GM13977 (cell line): ENCODE results near the gene FRMPD1.

ENCODE experiments used
- DNase-seq: peaks from one replicate; pipeline ENCODE4 v3.0.0; 2012; ENCODE audit warnings: low spot score
- in situ Hi-C: fragments of 300-500 bp; cut with MboI; formaldehyde crosslinking; loops from one replicate; pipeline ENCODE4 v1.12.0; 2022; ENCODE audit warnings: low sequenced_read_pairs, low pct_unique_long_range_greater_than_20kb, mixed read lengths, inconsistent platforms; ENCODE audit not compliant: unreplicated experiment
- TF ChIP-seq, protein P1 (sequence below): IDR thresholded peaks from 2 replicates; pipeline ENCODE4 v1.5.1; 2012; ENCODE audit warnings: mild to moderate bottlenecking, control low read depth; ENCODE audit not compliant: insufficient read depth; ENCODE audit errors: extremely low read depth, missing control alignments

Gene FRMPD1

DNA sequence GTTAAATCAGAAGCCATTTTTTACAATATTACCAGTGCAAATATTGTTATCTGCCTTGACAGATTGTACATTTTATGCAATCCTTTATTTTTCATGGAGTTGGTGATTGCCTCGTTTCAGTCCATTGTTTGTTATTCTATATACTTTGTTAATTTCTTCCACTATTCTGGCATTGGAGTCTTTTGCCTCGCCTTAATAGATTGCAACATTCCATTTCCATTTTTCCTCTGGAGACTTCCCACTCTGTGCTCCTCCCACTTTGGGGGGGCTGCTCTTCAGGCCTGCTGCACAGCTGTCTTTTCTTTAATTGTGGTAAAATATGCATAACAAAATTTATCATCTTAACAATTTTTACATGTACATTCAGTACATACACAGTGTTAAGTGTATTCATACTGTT is 145.5 kb downstream of the FRMPD1 start:
- TF ChIP-seq, protein P1, sequence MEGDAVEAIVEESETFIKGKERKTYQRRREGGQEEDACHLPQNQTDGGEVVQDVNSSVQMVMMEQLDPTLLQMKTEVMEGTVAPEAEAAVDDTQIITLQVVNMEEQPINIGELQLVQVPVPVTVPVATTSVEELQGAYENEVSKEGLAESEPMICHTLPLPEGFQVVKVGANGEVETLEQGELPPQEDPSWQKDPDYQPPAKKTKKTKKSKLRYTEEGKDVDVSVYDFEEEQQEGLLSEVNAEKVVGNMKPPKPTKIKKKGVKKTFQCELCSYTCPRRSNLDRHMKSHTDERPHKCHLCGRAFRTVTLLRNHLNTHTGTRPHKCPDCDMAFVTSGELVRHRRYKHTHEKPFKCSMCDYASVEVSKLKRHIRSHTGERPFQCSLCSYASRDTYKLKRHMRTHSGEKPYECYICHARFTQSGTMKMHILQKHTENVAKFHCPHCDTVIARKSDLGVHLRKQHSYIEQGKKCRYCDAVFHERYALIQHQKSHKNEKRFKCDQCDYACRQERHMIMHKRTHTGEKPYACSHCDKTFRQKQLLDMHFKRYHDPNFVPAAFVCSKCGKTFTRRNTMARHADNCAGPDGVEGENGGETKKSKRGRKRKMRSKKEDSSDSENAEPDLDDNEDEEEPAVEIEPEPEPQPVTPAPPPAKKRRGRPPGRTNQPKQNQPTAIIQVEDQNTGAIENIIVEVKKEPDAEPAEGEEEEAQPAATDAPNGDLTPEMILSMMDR: no peak
- no peak for DNase-seq
- in situ Hi-C loops: no loop called here
